Right lobe of liver (tissue), 6 donors: ENCODE data around the gene NHSL2. TPM values are rescaled to one million over a fixed set of nuclear protein-coding genes. Genes with fewer than 3 reads are reported as not detected.
A peak's percentile ranks its signal among the peaks of the same experiment; 100 is the strongest.
"Not testable (repeated sequence)": the region's sequence is repeated elsewhere in the genome, so short reads cannot be mapped to it uniquely, and the experiment has no call there.

ENCODE experiments used
- ATAC-seq, 4 donors: fragments of 200-7000 bp; cut with Tn5 transposase; one replicate each; pipeline ENCODE4 v1.9.1; 2020; ENCODE audit warnings: mild to moderate bottlenecking in 4 of 4, moderate library complexity in 4 of 4
- DNase-seq, 3 donors: peaks; one replicate each; pipeline ENCODE4 v3.0.0-alpha.2; 2020
- H3K27ac ChIP-seq, 3 donors: fragments of 200-600 bp; one replicate each; pipeline ENCODE4 v1.8.0; 2022
- H3K27me3 ChIP-seq, 2 donors: fragments of 200-600 bp; one replicate each; pipeline ENCODE4 v1.8.0; 2022
- H3K36me3 ChIP-seq, 4 donors: fragments of 200-600 bp; sonication (generic) in 1 of 4; one replicate each; pipeline versions ENCODE4 v1.5.1 to v1.8.0; 2017 to 2022; ENCODE audit warnings: control low read depth in 1 of 4
- H3K4me1 ChIP-seq, 4 donors: fragments of 200-600 bp; sonication (generic) in 1 of 4; one replicate each; pipeline versions ENCODE4 v1.5.1 to v1.8.0; 2017 to 2022; ENCODE audit warnings: control low read depth in 1 of 4
- H3K4me3 ChIP-seq, 3 donors: fragments of 200-600 bp; one replicate each; pipeline ENCODE4 v1.8.0; 2022
- H3K9me3 ChIP-seq, 4 donors: fragments of 200-600 bp; sonication (generic) in 1 of 4; one replicate each; pipeline versions ENCODE4 v1.5.1 to v1.8.0; 2017 to 2022; ENCODE audit warnings: control low read depth in 1 of 4
- POLR2A ChIP-seq: fragments of 450-650 bp; IDR thresholded peaks from one replicate; pipeline ENCODE4 v1.6.1; 2017; ENCODE audit warnings: antibody characterized with exemption, mild to moderate bottlenecking
- WGBS: methylation state at CpG from one replicate; pipeline ENCODE4 v1.1.6; 2018; ENCODE audit warnings: low coverage, low lambda C conversion rate; ENCODE audit not compliant: insufficient coverage; ENCODE audit errors: missing lambda C conversion rate; 5-methylcytosine and 5-hydroxymethylcytosine counted together
- intact Hi-C, 2 donors: fragments of 100-400 bp; cut with DNase I; formaldehyde crosslinking; loops; one replicate each; pipeline versions ENCODE4 v1.11.2 to v1.14.1; 2022
- total RNA-seq, 6 experiments: library from RNA; depleted of rRNA in 2 of 6; stranded (reverse); fragments of >200 nt in 2 of 6; fragmentation: NEBNext Ultra II Directional in 3 of 6; extraction: Animal tissue kit (Norgen Biotek cat#: 25700) in 3 of 6; gene quantifications; one replicate each; pipeline versions ENCODE4 v1.1.0 to v1.2.4, GENCODE V29; 2016 to 2023
- TF ChIP-seq, protein P1 (sequence below), 4 donors: fragments of 200-600 bp in 3 of 4; fragments of 450-650 bp in 1 of 4; IDR thresholded peaks; one replicate each; pipeline versions ENCODE4 v1.5.1 to v1.8.0; 2016 to 2022; ENCODE audit warnings: antibody characterized with exemption in 4 of 4, mild to moderate bottlenecking in 2 of 4
- donor health status: DM: no; HTN: yes; CAD: no.
- donor health status: DM: no; HTN: no; CAD: no.
- donor health status: DM: no; HTN: no; CAD: no.
- donor health status: DM: no; HTN: yes; CAD: no.
- donor health status: DM: no; HTN: yes; CAD: no.

NHSL2 gene
- total RNA-seq, 6 experiments from 2014 or later, result 0.81 to 2.1 (median 1.3) TPM

DNA sequence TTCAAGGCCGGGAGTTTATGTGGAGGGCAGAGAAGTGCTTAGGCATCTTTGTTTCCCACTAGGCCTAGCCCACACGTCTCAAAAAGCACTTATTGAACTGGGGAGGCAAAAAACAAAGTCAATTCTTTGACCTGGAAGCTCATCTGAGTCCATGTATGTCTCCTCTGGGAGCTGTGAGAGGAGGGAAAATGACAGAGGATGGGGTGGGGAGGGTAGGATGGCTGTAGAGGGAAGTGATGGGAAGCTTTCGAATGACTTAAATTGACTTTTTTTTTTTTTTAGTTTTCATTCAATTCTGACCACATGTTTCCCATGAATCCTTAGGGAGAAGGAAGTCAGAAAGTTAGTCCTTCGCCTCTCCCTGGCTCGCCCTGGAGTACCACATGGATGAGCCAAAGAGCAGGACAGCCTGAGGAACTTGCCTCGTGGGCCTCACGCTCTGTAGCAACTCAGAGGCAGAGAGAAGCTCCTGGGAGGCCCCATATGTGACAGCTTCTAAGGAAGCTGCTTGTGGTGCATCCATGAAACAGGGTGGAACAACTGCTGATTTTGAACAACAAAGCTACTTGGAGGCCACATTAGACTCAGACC, 45.0 kb downstream of the NHSL2 start:
- intact Hi-C loops, result no loop called here
- Histone ChIP-seq H3K27ac (no peak overlapping the region), H3K4me3 (no peak overlapping the region), H3K27me3 (no peaks in the 10 kb centered on the region), H3K36me3 (no peaks in the 10 kb centered on the region), H3K4me1 (no peaks in the 10 kb centered on the region), H3K9me3 (no peaks in the 10 kb centered on the region)
- WGBS, result 63% methylated on average over 2 of the region's 7 CpGs
- TF ChIP-seq, protein P1, sequence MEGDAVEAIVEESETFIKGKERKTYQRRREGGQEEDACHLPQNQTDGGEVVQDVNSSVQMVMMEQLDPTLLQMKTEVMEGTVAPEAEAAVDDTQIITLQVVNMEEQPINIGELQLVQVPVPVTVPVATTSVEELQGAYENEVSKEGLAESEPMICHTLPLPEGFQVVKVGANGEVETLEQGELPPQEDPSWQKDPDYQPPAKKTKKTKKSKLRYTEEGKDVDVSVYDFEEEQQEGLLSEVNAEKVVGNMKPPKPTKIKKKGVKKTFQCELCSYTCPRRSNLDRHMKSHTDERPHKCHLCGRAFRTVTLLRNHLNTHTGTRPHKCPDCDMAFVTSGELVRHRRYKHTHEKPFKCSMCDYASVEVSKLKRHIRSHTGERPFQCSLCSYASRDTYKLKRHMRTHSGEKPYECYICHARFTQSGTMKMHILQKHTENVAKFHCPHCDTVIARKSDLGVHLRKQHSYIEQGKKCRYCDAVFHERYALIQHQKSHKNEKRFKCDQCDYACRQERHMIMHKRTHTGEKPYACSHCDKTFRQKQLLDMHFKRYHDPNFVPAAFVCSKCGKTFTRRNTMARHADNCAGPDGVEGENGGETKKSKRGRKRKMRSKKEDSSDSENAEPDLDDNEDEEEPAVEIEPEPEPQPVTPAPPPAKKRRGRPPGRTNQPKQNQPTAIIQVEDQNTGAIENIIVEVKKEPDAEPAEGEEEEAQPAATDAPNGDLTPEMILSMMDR (IDR thresholded peaks at IDR 0.05), result no peak
- TF ChIP-seq POLR2A, result no peak
- no peak for DNase-seq
- no peak for ATAC-seq

DNA sequence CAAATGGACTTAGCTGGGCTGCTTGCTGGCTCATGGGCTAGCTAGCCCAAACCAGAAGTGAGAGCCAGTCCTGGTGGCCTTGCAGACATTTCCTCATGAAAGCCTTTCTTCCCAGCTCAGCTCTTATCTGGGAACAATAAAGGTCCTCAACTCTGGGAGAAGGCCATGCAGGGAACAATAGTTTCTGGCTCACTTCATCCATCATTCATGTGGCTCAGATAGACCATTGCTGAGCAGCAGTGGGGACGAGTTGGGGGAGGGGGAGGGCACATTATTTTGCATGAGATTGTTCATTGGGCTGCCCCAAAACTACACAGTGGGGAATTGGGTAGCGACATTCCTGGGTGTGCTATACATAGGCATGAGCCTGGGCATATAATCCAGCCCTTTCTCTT, 47.6 kb downstream of the NHSL2 start:
- peak in 3 of 4 donors; percentile 19 to 58 (median 38) for ATAC-seq
- WGBS, result 17% methylated on average over 2 of the region's 2 CpGs
- no peak overlapping the region for H3K27ac ChIP-seq
- H3K4me1 ChIP-seq, result no peaks in the 10 kb centered on the region
- no peak for TF ChIP-seq POLR2A
- TF ChIP-seq, protein P1 (IDR thresholded peaks at IDR 0.05), result no peak
- no peak overlapping the region for H3K4me3 ChIP-seq
- no peaks in the 10 kb centered on the region for H3K9me3 ChIP-seq
- intact Hi-C loops, result no loop called here
- no peaks in the 10 kb centered on the region for H3K27me3 ChIP-seq
- no peaks in the 10 kb centered on the region for H3K36me3 ChIP-seq
- DNase-seq, result no peak

DNA sequence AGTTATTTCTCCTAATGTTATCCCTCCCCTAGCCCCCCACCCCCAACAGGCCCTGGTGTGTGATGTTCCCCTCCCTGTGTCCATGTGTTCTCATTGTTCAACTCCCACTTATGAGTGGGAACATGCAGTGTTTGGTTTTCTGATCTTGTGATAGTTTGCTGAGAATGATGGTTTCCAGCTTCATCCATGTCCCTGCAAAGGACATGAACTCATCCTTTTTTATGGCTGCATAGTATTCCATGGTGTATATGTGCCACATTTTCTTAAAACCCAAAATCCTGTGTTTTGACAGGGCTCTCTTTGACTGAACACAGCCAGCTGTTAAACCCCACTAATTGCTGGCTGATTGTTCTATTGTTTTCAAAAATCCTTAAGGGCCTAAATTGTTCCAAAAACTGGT, 53.5 kb downstream of the NHSL2 start:
- H3K36me3 ChIP-seq, H3K27me3 ChIP-seq, ATAC-seq, DNase-seq, H3K9me3 ChIP-seq, H3K4me3 ChIP-seq, intact Hi-C loops, H3K4me1 ChIP-seq, H3K27ac ChIP-seq: not testable (repeated sequence)

DNA sequence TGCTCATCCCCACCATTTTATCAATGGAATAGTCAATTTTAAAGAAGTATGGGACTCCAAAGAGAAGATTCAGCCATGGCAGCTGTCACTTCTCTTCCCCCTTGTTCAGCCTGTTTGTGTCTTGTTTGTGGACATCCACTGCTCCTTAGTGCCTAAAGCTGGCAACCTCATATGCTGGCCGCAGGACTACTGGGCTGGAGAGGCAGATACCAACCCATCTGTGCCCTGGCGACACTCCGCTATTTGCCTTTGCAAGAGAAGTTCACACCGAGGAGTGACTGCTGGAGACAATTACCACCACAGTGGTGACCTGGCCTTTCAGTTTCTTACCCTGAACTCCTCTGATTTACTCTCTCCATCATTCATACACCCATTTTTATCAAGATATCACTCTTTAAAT, 64.3 kb downstream of the NHSL2 start:
- no peak for ATAC-seq
- intact Hi-C loops, result no loop called here
- H3K27me3 ChIP-seq, result no peaks in the 10 kb centered on the region
- no peaks in the 10 kb centered on the region for H3K36me3 ChIP-seq
- WGBS, result 40% methylated on average over 3 of the region's 4 CpGs
- H3K27ac ChIP-seq, result no peak overlapping the region
- DNase-seq, result no peak
- TF ChIP-seq, protein P1 (IDR thresholded peaks at IDR 0.05), result no peak
- no peak for TF ChIP-seq POLR2A
- no peaks in the 10 kb centered on the region for H3K9me3 ChIP-seq
- H3K4me1 ChIP-seq, result no peaks in the 10 kb centered on the region
- H3K4me3 ChIP-seq, result no peak overlapping the region

DNA sequence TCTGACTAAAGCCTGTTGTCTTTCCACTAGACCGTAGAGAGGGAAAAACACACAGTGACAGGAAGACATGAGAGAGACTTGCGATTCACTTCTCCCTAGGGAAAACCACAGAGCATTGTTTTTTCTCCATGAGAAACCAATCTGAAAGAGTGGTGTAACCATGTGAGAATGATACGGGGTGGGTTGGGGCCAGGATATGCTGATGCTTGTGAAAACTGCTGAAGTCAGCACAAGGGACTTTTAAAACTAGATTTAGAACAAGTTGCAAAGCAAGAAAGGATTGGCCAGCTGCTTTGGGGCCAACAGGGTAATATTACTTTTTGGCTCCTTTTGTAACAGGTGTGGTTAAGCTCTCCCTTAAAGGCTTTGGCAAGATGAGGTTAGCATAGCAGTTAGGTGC, 66.1 kb downstream of the NHSL2 start:
- H3K9me3 ChIP-seq, result no peaks in the 10 kb centered on the region
- TF ChIP-seq POLR2A, result no peak
- TF ChIP-seq, protein P1 (IDR thresholded peaks at IDR 0.05), result no peak
- no peak for DNase-seq
- H3K4me1 ChIP-seq, result no peaks in the 10 kb centered on the region
- ATAC-seq, result no peak
- WGBS, result 30% methylated on average over 3 of the region's 3 CpGs
- H3K4me3 ChIP-seq, result no peak overlapping the region
- intact Hi-C loops, result no loop called here
- no peaks in the 10 kb centered on the region for H3K36me3 ChIP-seq
- no peak overlapping the region for H3K27ac ChIP-seq
- no peaks in the 10 kb centered on the region for H3K27me3 ChIP-seq
